GM12873 (cell line): Measurements from ENCODE around the gene ELP4.

ENCODE experiments used
- CTCF ChIP-seq: IDR thresholded peaks from 2 replicates; pipeline ENCODE4 v1.5.1; 2012; ENCODE audit warnings: low read depth, mild to moderate bottlenecking, moderate library complexity, low read length, control low read depth; ENCODE audit not compliant: insufficient read depth; ENCODE audit errors: missing control alignments

ELP4 gene

GRCh38 chr11:31689559-31689958 lies 180.0 kb downstream of the ELP4 start:
- no peak for TF ChIP-seq CTCF

DNA sequence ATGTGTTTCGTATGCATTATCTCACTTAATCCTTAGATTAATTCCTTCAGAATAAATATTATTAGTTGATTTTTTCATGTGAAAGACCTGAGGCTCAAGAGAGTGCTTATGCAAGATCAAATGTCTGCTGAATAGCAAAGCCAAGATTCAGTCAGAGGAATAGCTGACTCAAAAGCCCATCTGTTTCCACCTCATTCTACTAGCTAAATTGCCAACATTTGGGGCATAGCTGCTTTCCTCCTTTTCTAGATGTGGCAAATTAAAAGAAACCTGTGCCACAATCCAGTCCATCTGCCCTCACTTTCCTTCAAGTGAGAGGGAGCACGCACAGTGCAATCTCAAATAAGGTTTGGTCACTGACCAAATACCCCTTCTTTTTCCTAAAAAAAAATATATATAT lies 180.5 kb downstream of the ELP4 start:
- TF ChIP-seq CTCF = no peak

GRCh38 chr11:31690516-31690915 lies 180.9 kb downstream of the ELP4 start:
- no peak for TF ChIP-seq CTCF

GRCh38 chr11:31692466-31692865 lies 182.9 kb downstream of the ELP4 start:
- TF ChIP-seq CTCF = no peak

DNA sequence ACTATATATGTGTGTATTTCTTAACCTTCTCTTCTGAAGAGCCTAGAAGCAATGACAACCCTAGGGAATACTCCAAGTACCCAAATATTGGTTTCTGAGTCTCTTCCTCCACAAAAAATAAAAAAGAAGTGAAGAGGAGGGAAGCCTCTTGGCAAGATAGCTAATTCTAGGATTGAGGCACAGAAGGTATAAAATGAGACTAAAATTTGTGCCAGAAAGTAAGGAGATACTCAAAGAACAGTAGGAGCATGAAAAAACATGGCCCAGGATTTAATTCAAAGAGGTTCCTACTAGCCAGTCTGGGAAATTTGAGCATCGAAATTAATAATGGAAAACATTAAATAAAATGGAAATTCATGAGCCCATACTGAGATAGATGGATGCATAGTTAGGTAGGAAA lies 189.5 kb downstream of the ELP4 start:
- TF ChIP-seq CTCF = no peak

- no peak for TF ChIP-seq CTCF
Measured at GRCh38 chr11:31702966-31703365, 193.4 kb downstream of the ELP4 start.

- no peak for TF ChIP-seq CTCF
Measured at GRCh38 chr11:31706357-31706756, 196.8 kb downstream of the ELP4 start.
